GM18909 (cell line): Measurements from ENCODE around the gene DDHD1.
"Not testable (repeated sequence)": the region's sequence is repeated elsewhere in the genome, so short reads cannot be mapped to it uniquely, and the experiment has no call there.

Experiments
- ATAC-seq: cut with Tn5 transposase; IDR thresholded peaks from one replicate; pipeline ENCODE4 v1.9.1; 2021; ENCODE audit warnings: mild to moderate bottlenecking; ENCODE audit not compliant: unreplicated experiment, poor library complexity

Gene DDHD1

GRCh38 chr14:53109105-53110041 is 43.8 kb downstream of the DDHD1 start:
- ATAC-seq = peak; percentile 90

- no peak for ATAC-seq
Observed at GRCh38 chr14:53108292-53109104, 44.6 kb downstream of the DDHD1 start.

GRCh38 chr14:53106768-53107167 is 46.4 kb downstream of the DDHD1 start:
- ATAC-seq = no peak

- ATAC-seq = no peak
Observed at GRCh38 chr14:53103636-53104340, 49.3 kb downstream of the DDHD1 start.

- no peak for ATAC-seq
Observed at GRCh38 chr14:53093206-53093605, 59.9 kb downstream of the DDHD1 start.

- ATAC-seq = no peak
Observed at GRCh38 chr14:53090853-53091252, 62.3 kb downstream of the DDHD1 start.

- ATAC-seq = not testable (repeated sequence)
Observed at GRCh38 chr14:53084954-53085353, 68.2 kb downstream of the DDHD1 start.

- ATAC-seq = no peak
Observed at GRCh38 chr14:53064475-53064874, 88.6 kb downstream of the DDHD1 start.

- no peak for ATAC-seq
Observed at GRCh38 chr14:53062856-53063255, 90.3 kb downstream of the DDHD1 start.

- ATAC-seq = no peak
Observed at GRCh38 chr14:53060046-53060445, 93.1 kb downstream of the DDHD1 start.

- ATAC-seq = peak; percentile 69
Observed at GRCh38 chr14:53055003-53055402, 98.1 kb downstream of the DDHD1 start.

GRCh38 chr14:53054457-53054856 is 98.7 kb downstream of the DDHD1 start:
- ATAC-seq = no peak

GRCh38 chr14:53048631-53049030 is 104.5 kb downstream of the DDHD1 start:
- no peak for ATAC-seq

GRCh38 chr14:53047307-53048069 is 105.6 kb downstream of the DDHD1 start:
- ATAC-seq = no peak

GRCh38 chr14:53044486-53044885 is 108.6 kb downstream of the DDHD1 start:
- no peak for ATAC-seq

- ATAC-seq = no peak
Observed at GRCh38 chr14:53043027-53043581, 110.0 kb downstream of the DDHD1 start.

- ATAC-seq = no peak
Observed at GRCh38 chr14:53042480-53042879, 110.6 kb downstream of the DDHD1 start.

- ATAC-seq = no peak
Observed at GRCh38 chr14:53041067-53041466, 112.1 kb downstream of the DDHD1 start.

GRCh38 chr14:53038629-53039028 is 114.5 kb downstream of the DDHD1 start:
- ATAC-seq = no peak

- ATAC-seq = no peak
Observed at GRCh38 chr14:53037016-53037415, 116.1 kb downstream of the DDHD1 start.
